ENCODE results near the gene LTBP1.

The LTBP1 gene

GRCh38 chr2:33081691-33082090 lies 134.9 kb downstream of the LTBP1 start:
- DNase-seq (ENCODE audit: low read depth in 2 of 2): no peak

- DNase-seq (ENCODE audit: low read depth in 2 of 2): no peak
These were observed 137.1 kb downstream of the LTBP1 start for GRCh38 chr2:33083699-33084387.

GRCh38 chr2:33084433-33084832 lies 137.7 kb downstream of the LTBP1 start:
- no peak for DNase-seq (ENCODE audit: low read depth in 2 of 2)

GRCh38 chr2:33085646-33086045 lies 138.9 kb downstream of the LTBP1 start:
- no peak for DNase-seq (ENCODE audit: low read depth in 2 of 2)

GRCh38 chr2:33086400-33087015 lies 139.8 kb downstream of the LTBP1 start:
- no peak for DNase-seq (ENCODE audit: low read depth in 2 of 2)

- no peak for DNase-seq (ENCODE audit: low read depth in 2 of 2)
These were observed 143.9 kb downstream of the LTBP1 start for GRCh38 chr2:33090553-33091134.

- DNase-seq (ENCODE audit: low read depth in 2 of 2): no peak
These were observed 144.9 kb downstream of the LTBP1 start for GRCh38 chr2:33091541-33092123.

- DNase-seq (ENCODE audit: low read depth in 2 of 2): no peak
These were observed 146.7 kb downstream of the LTBP1 start for GRCh38 chr2:33093283-33093993.

- no peak for DNase-seq (ENCODE audit: low read depth in 2 of 2)
These were observed 147.6 kb downstream of the LTBP1 start for GRCh38 chr2:33094303-33094702.

- DNase-seq (ENCODE audit: low read depth in 2 of 2): no peak
These were observed 153.2 kb downstream of the LTBP1 start for GRCh38 chr2:33099989-33100388.

GRCh38 chr2:33100921-33101320 lies 154.2 kb downstream of the LTBP1 start:
- no peak for DNase-seq (ENCODE audit: low read depth in 2 of 2)

- no peak for DNase-seq (ENCODE audit: low read depth in 2 of 2)
These were observed 157.4 kb downstream of the LTBP1 start for GRCh38 chr2:33104052-33104623.

- no peak for DNase-seq (ENCODE audit: low read depth in 2 of 2)
These were observed 158.0 kb downstream of the LTBP1 start for GRCh38 chr2:33104726-33105125.

- DNase-seq (ENCODE audit: low read depth in 2 of 2): no peak
These were observed 159.4 kb downstream of the LTBP1 start for GRCh38 chr2:33106115-33106514.

- DNase-seq (ENCODE audit: low read depth in 2 of 2): no peak
These were observed 161.1 kb downstream of the LTBP1 start for GRCh38 chr2:33107690-33108482.

GRCh38 chr2:33108483-33109443 lies 162.0 kb downstream of the LTBP1 start:
- no peak for DNase-seq (ENCODE audit: low read depth in 2 of 2)

GRCh38 chr2:33110461-33110860 lies 163.7 kb downstream of the LTBP1 start:
- DNase-seq (ENCODE audit: low read depth in 2 of 2): no peak

GRCh38 chr2:33111002-33111446 lies 164.3 kb downstream of the LTBP1 start:
- no peak for DNase-seq (ENCODE audit: low read depth in 2 of 2)

- DNase-seq (ENCODE audit: low read depth in 2 of 2): no peak
These were observed 168.4 kb downstream of the LTBP1 start for GRCh38 chr2:33115196-33115595.

GRCh38 chr2:33115728-33116127 lies 169.0 kb downstream of the LTBP1 start:
- DNase-seq (ENCODE audit: low read depth in 2 of 2): no peak

Data from stimulated activated CD4-positive, alpha-beta T cell treated with anti-CD3 and anti-CD28 coated beads, Interleukin-4, amount 100 ng/mL, for 48 hours (primary cell).